Measurements from ENCODE around the gene PLXNB1. TPM values are rescaled to one million over a fixed set of nuclear protein-coding genes. Genes with fewer than 3 reads are reported as not detected.

PLXNB1 gene
- total and polyA plus RNA-seq, 2 of the 13 experiments (the other 11 are each of a cell fraction or from before 2014, with no cell fraction given) = 86.0 to 143 TPM

- TF ChIP-seq NBN (conservative IDR thresholded peaks at IDR 0.05) (no peak), NCOA2 (CRISPR knock-in tag; IDR thresholded peaks at IDR 0.05) (no peak), KAT7 (CRISPR knock-in tag; IDR thresholded peaks at IDR 0.05; ENCODE audit: borderline replicate concordance) (peak; percentile 10), ATF7-NPFF (CRISPR knock-in tag; IDR thresholded peaks at IDR 0.05; ENCODE audit: low read depth) (no peak), BRCA1 (CRISPR knock-in tag; IDR thresholded peaks at IDR 0.05) (no peak), CCDC6 (CRISPR knock-in tag; IDR thresholded peaks at IDR 0.05) (no peak; the same call in 1 of the 2 replicates), SP2 (CRISPR knock-in tag; IDR thresholded peaks at IDR 0.05) (no peak), GMEB2 (CRISPR knock-in tag; IDR thresholded peaks at IDR 0.05; ENCODE audit: low read depth) (no peak), ZNF580 (CRISPR knock-in tag; IDR thresholded peaks at IDR 0.05; ENCODE audit: borderline replicate concordance, low read depth) (0 out of 2 replicates have a peak, but pooled peaks have one; percentile 3), ZNF597 (CRISPR knock-in tag; IDR thresholded peaks at IDR 0.05) (no peak), ZNF644 (CRISPR knock-in tag; IDR thresholded peaks at IDR 0.05; ENCODE audit: low read depth) (no peak)
Measured at GRCh38 chr3:48440590-48440958, 10.7 kb upstream of the PLXNB1 start (continued).

Measured in HepG2 (cell line).